ENCODE results near the gene PRKCE.

DNA sequence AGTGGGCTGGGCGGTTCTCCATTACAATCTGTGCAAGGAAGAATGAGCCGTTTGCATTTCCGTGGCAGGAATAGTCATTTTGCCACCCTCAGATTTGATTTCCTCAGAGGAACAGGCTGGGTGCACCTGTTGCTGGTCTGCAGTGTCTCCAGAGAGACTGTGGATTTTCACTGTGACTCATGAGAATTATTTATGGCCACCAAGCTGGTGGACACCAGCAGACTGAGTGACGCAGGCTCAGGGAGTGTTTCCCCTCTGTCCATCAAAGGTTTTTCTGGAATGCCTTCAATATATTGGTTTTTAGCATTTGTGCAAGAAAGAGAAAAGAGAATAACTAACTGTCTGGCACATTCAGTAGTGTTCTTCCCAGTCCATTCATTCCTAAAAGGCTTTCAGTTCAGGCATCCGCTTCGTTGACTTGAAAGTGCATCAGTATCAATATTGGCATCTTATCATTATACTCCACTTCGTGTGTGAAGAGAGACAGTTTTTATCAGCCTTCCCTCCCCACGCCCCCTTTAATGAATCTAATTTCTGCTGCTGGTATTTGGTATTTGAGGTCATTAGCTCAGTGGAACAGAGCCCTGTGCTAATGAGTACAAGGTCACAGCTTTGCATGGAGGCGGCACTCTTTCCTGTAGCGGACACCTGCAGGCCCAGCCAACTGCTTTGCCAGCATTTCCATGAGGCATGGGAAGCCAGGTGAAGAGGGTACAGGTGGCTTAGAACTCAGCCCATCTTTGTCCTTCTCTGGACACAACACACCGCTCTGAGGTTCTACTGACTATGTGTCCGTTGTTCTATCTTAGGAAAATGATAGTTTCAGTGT lies 39.9 kb downstream of the PRKCE start:
- TF ChIP-seq POLR2A (IDR thresholded peaks at IDR 0.05) = no peak
- TF ChIP-seq, protein P1, sequence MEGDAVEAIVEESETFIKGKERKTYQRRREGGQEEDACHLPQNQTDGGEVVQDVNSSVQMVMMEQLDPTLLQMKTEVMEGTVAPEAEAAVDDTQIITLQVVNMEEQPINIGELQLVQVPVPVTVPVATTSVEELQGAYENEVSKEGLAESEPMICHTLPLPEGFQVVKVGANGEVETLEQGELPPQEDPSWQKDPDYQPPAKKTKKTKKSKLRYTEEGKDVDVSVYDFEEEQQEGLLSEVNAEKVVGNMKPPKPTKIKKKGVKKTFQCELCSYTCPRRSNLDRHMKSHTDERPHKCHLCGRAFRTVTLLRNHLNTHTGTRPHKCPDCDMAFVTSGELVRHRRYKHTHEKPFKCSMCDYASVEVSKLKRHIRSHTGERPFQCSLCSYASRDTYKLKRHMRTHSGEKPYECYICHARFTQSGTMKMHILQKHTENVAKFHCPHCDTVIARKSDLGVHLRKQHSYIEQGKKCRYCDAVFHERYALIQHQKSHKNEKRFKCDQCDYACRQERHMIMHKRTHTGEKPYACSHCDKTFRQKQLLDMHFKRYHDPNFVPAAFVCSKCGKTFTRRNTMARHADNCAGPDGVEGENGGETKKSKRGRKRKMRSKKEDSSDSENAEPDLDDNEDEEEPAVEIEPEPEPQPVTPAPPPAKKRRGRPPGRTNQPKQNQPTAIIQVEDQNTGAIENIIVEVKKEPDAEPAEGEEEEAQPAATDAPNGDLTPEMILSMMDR (IDR thresholded peaks at IDR 0.05) = no peak
